GM19397 (cell line): ENCODE data around the gene FHL2.

Experiments
- ATAC-seq: cut with Tn5 transposase; IDR thresholded peaks from one replicate; pipeline ENCODE4 v1.9.1; 2021; ENCODE audit warnings: mild to moderate bottlenecking, moderate library complexity; ENCODE audit not compliant: unreplicated experiment

FHL2 gene

GRCh38 chr2:105321875-105322646, 76.8 kb downstream of the FHL2 start:
- ATAC-seq = no peak

GRCh38 chr2:105320651-105321215, 78.1 kb downstream of the FHL2 start:
- no peak for ATAC-seq

GRCh38 chr2:105317937-105318336, 80.9 kb downstream of the FHL2 start:
- no peak for ATAC-seq

- no peak for ATAC-seq
Measured at GRCh38 chr2:105315314-105315713, 83.5 kb downstream of the FHL2 start.

- ATAC-seq = no peak
Measured at GRCh38 chr2:105313877-105314276, 85.0 kb downstream of the FHL2 start.
